Endothelial cell of umbilical vein (primary cell): ENCODE measurements around the gene SUGCT.

Experiments
- POLR2AphosphoS5 ChIP-seq: IDR thresholded peaks from 2 replicates; pipeline ENCODE4 v1.6.1; 2012; ENCODE audit warnings: low read depth, mild to moderate bottlenecking, control low read depth, low read length, moderate library complexity; ENCODE audit not compliant: insufficient read depth
- TF ChIP-seq, protein P1 (sequence below): IDR thresholded peaks from 2 replicates; pipeline ENCODE4 v1.6.1; 2011; ENCODE audit not compliant: insufficient read depth, insufficient read length
- TF ChIP-seq, protein P2 (sequence below), 2 donors: IDR thresholded peaks; 1 replicate in 1 of 2; 2 replicates in 1 of 2; pipeline ENCODE4 v1.5.1; 2011; ENCODE audit warnings: low read length in 2 of 2, mild to moderate bottlenecking in 2 of 2, moderate library complexity in 2 of 2, control low read depth in 1 of 2, inconsistent platforms in 1 of 2, low read depth in 1 of 2; ENCODE audit not compliant: insufficient read depth in 1 of 2; ENCODE audit errors: extremely low read depth in 1 of 2

DNA sequence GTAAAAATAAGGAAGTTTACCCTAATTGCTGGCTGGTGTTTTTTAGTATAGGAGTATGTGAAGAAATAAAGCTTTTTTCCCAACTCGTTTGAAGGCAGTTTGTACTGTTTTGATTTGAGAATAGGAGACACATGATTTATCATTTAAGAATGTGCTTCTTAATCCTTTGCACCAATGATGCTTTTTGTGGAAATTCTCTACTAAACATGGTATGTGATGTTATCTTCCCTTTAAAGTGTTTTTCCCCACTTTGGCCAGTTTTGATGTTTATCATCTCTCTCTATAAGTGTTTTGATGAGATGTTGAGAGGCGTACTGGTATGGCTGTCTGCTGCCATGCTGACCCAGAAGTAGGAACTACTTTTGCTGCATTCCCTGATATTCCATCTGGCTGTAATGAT is 85.1 kb downstream of the SUGCT start:
- TF ChIP-seq, protein P1, sequence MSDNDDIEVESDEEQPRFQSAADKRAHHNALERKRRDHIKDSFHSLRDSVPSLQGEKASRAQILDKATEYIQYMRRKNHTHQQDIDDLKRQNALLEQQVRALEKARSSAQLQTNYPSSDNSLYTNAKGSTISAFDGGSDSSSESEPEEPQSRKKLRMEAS: no peak
- TF ChIP-seq, protein P2, sequence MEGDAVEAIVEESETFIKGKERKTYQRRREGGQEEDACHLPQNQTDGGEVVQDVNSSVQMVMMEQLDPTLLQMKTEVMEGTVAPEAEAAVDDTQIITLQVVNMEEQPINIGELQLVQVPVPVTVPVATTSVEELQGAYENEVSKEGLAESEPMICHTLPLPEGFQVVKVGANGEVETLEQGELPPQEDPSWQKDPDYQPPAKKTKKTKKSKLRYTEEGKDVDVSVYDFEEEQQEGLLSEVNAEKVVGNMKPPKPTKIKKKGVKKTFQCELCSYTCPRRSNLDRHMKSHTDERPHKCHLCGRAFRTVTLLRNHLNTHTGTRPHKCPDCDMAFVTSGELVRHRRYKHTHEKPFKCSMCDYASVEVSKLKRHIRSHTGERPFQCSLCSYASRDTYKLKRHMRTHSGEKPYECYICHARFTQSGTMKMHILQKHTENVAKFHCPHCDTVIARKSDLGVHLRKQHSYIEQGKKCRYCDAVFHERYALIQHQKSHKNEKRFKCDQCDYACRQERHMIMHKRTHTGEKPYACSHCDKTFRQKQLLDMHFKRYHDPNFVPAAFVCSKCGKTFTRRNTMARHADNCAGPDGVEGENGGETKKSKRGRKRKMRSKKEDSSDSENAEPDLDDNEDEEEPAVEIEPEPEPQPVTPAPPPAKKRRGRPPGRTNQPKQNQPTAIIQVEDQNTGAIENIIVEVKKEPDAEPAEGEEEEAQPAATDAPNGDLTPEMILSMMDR (IDR thresholded peaks at IDR 0.05; ENCODE audit: extremely low read depth in 1 of 2, insufficient read depth in 1 of 2, low read depth in 1 of 2, low read length in 2 of 2): no peak
- no peak for TF ChIP-seq POLR2AphosphoS5
